ENCODE results near the gene AP3D1.

AP3D1 gene

GRCh38 chr19:2157452-2157851, 6.1 kb upstream of the AP3D1 start:
- Histone ChIP-seq H3K4me3 (ENCODE audit: insufficient read depth, low read depth, low read length, poor library complexity, severe bottlenecking) (no peak overlapping the region), H3K36me3 (ENCODE audit: control insufficient read depth, insufficient read depth, low read length) (no peaks in the 10 kb centered on the region), H3K27me3 (replicated peaks; ENCODE audit: control insufficient read depth, insufficient read depth, low read length, poor library complexity, severe bottlenecking) (no peaks in the 10 kb centered on the region), H3K27ac (ENCODE audit: insufficient read depth, low read length, poor library complexity, severe bottlenecking) (no peak overlapping the region), H3K9me3 (ENCODE audit: control insufficient read depth, low read length) (no peaks in the 10 kb centered on the region), H3K4me1 (ENCODE audit: control insufficient read depth, insufficient read depth, low read length, poor library complexity, severe bottlenecking) (no peaks in the 10 kb centered on the region)
- no peak for DNase-seq

GRCh38 chr19:2154587-2155075, 3.3 kb upstream of the AP3D1 start:
- Histone ChIP-seq H3K27ac (ENCODE audit: insufficient read depth, low read length, poor library complexity, severe bottlenecking) (no peak overlapping the region), H3K9me3 (ENCODE audit: control insufficient read depth, low read length) (no peaks in the 10 kb centered on the region), H3K36me3 (ENCODE audit: control insufficient read depth, insufficient read depth, low read length) (no peaks in the 10 kb centered on the region), H3K27me3 (replicated peaks; ENCODE audit: control insufficient read depth, insufficient read depth, low read length, poor library complexity, severe bottlenecking) (no peaks in the 10 kb centered on the region), H3K4me3 (ENCODE audit: insufficient read depth, low read depth, low read length, poor library complexity, severe bottlenecking) (no peak overlapping the region), H3K4me1 (ENCODE audit: control insufficient read depth, insufficient read depth, low read length, poor library complexity, severe bottlenecking) (peaks cover 18% of the 10 kb centered on the region)
- no peak for DNase-seq

GRCh38 chr19:2150794-2151338, 500 bp downstream of the AP3D1 start:
- peak overlapping the region; percentile 88 for H3K4me3 ChIP-seq (ENCODE audit: insufficient read depth, low read depth, low read length, poor library complexity, severe bottlenecking)
- DNase-seq = no peak
- H3K4me1 ChIP-seq (ENCODE audit: control insufficient read depth, insufficient read depth, low read length, poor library complexity, severe bottlenecking) = peaks cover 33% of the 10 kb centered on the region
- no peaks in the 10 kb centered on the region for H3K36me3 ChIP-seq (ENCODE audit: control insufficient read depth, insufficient read depth, low read length)
- H3K27ac ChIP-seq (ENCODE audit: insufficient read depth, low read length, poor library complexity, severe bottlenecking) = peak overlapping the region; percentile 87
- H3K27me3 ChIP-seq (replicated peaks; ENCODE audit: control insufficient read depth, insufficient read depth, low read length, poor library complexity, severe bottlenecking) = no peaks in the 10 kb centered on the region
- no peaks in the 10 kb centered on the region for H3K9me3 ChIP-seq (ENCODE audit: control insufficient read depth, low read length)

- no peak for DNase-seq
- H3K27ac ChIP-seq (ENCODE audit: insufficient read depth, low read length, poor library complexity, severe bottlenecking) = peak overlapping the region; percentile 87
- no peaks in the 10 kb centered on the region for H3K36me3 ChIP-seq (ENCODE audit: control insufficient read depth, insufficient read depth, low read length)
- no peaks in the 10 kb centered on the region for H3K9me3 ChIP-seq (ENCODE audit: control insufficient read depth, low read length)
- H3K4me3 ChIP-seq (ENCODE audit: insufficient read depth, low read depth, low read length, poor library complexity, severe bottlenecking) = peak overlapping the region; percentile 88
- H3K27me3 ChIP-seq (replicated peaks; ENCODE audit: control insufficient read depth, insufficient read depth, low read length, poor library complexity, severe bottlenecking) = no peaks in the 10 kb centered on the region
- H3K4me1 ChIP-seq (ENCODE audit: control insufficient read depth, insufficient read depth, low read length, poor library complexity, severe bottlenecking) = peaks cover 38% of the 10 kb centered on the region
Observed at GRCh38 chr19:2149980-2150793, 1.2 kb downstream of the AP3D1 start.

- peak in 1 of 3 donors; percentile 25 for DNase-seq
- Histone ChIP-seq H3K27ac (ENCODE audit: insufficient read depth, low read length, poor library complexity, severe bottlenecking) (peak overlapping the region; percentile 40), H3K4me3 (ENCODE audit: insufficient read depth, low read depth, low read length, poor library complexity, severe bottlenecking) (no peak overlapping the region), H3K27me3 (replicated peaks; ENCODE audit: control insufficient read depth, insufficient read depth, low read length, poor library complexity, severe bottlenecking) (no peaks in the 10 kb centered on the region), H3K4me1 (ENCODE audit: control insufficient read depth, insufficient read depth, low read length, poor library complexity, severe bottlenecking) (peaks cover 41% of the 10 kb centered on the region), H3K36me3 (ENCODE audit: control insufficient read depth, insufficient read depth, low read length) (no peaks in the 10 kb centered on the region), H3K9me3 (ENCODE audit: control insufficient read depth, low read length) (no peaks in the 10 kb centered on the region)
Observed at GRCh38 chr19:2148482-2149135, 2.8 kb downstream of the AP3D1 start.

GRCh38 chr19:2145831-2146241, 5.5 kb downstream of the AP3D1 start:
- H3K27ac ChIP-seq (ENCODE audit: insufficient read depth, low read length, poor library complexity, severe bottlenecking) = no peak overlapping the region
- DNase-seq = no peak
- no peaks in the 10 kb centered on the region for H3K36me3 ChIP-seq (ENCODE audit: control insufficient read depth, insufficient read depth, low read length)

GRCh38 chr19:2144190-2144589, 7.2 kb downstream of the AP3D1 start:
- no peak for DNase-seq
- peaks cover 18% of the 10 kb centered on the region for H3K4me1 ChIP-seq (ENCODE audit: control insufficient read depth, insufficient read depth, low read length, poor library complexity, severe bottlenecking)
- no peaks in the 10 kb centered on the region for H3K27me3 ChIP-seq (replicated peaks; ENCODE audit: control insufficient read depth, insufficient read depth, low read length, poor library complexity, severe bottlenecking)
- H3K9me3 ChIP-seq (ENCODE audit: control insufficient read depth, low read length) = no peaks in the 10 kb centered on the region
- peaks cover 5% of the 10 kb centered on the region for H3K36me3 ChIP-seq (ENCODE audit: control insufficient read depth, insufficient read depth, low read length)
- H3K27ac ChIP-seq (ENCODE audit: insufficient read depth, low read length, poor library complexity, severe bottlenecking) = no peak overlapping the region
- no peak overlapping the region for H3K4me3 ChIP-seq (ENCODE audit: insufficient read depth, low read depth, low read length, poor library complexity, severe bottlenecking)

More at GRCh38 chr19:2145831-2146241, 5.5 kb downstream of the AP3D1 start:
- Histone ChIP-seq H3K4me3 (ENCODE audit: insufficient read depth, low read depth, low read length, poor library complexity, severe bottlenecking) (no peak overlapping the region), H3K4me1 (ENCODE audit: control insufficient read depth, insufficient read depth, low read length, poor library complexity, severe bottlenecking) (peaks cover 35% of the 10 kb centered on the region), H3K27me3 (replicated peaks; ENCODE audit: control insufficient read depth, insufficient read depth, low read length, poor library complexity, severe bottlenecking) (no peaks in the 10 kb centered on the region), H3K9me3 (ENCODE audit: control insufficient read depth, low read length) (no peaks in the 10 kb centered on the region)

GRCh38 chr19:2142173-2142829, 9.1 kb downstream of the AP3D1 start:
- Histone ChIP-seq H3K9me3 (ENCODE audit: control insufficient read depth, low read length) (no peaks in the 10 kb centered on the region), H3K4me3 (ENCODE audit: insufficient read depth, low read depth, low read length, poor library complexity, severe bottlenecking) (no peak overlapping the region), H3K27me3 (replicated peaks; ENCODE audit: control insufficient read depth, insufficient read depth, low read length, poor library complexity, severe bottlenecking) (no peaks in the 10 kb centered on the region), H3K27ac (ENCODE audit: insufficient read depth, low read length, poor library complexity, severe bottlenecking) (no peak overlapping the region), H3K36me3 (ENCODE audit: control insufficient read depth, insufficient read depth, low read length) (peaks cover 20% of the 10 kb centered on the region), H3K4me1 (ENCODE audit: control insufficient read depth, insufficient read depth, low read length, poor library complexity, severe bottlenecking) (peaks cover 8% of the 10 kb centered on the region)
- no peak for DNase-seq

- no peak for DNase-seq
- peaks cover 2% of the 10 kb centered on the region for H3K4me1 ChIP-seq (ENCODE audit: control insufficient read depth, insufficient read depth, low read length, poor library complexity, severe bottlenecking)
- no peak overlapping the region for H3K27ac ChIP-seq (ENCODE audit: insufficient read depth, low read length, poor library complexity, severe bottlenecking)
- H3K4me3 ChIP-seq (ENCODE audit: insufficient read depth, low read depth, low read length, poor library complexity, severe bottlenecking) = no peak overlapping the region
- no peaks in the 10 kb centered on the region for H3K27me3 ChIP-seq (replicated peaks; ENCODE audit: control insufficient read depth, insufficient read depth, low read length, poor library complexity, severe bottlenecking)
- H3K9me3 ChIP-seq (ENCODE audit: control insufficient read depth, low read length) = no peaks in the 10 kb centered on the region
- peaks cover 36% of the 10 kb centered on the region for H3K36me3 ChIP-seq (ENCODE audit: control insufficient read depth, insufficient read depth, low read length)
Observed at GRCh38 chr19:2140138-2140569, 11.2 kb downstream of the AP3D1 start.

All from effector memory CD4-positive, alpha-beta T cell (primary cell).